Right renal cortex interstitium (tissue), 3 donors: ENCODE measurements around the gene ASPHD1. TPM values are rescaled to one million over a fixed set of nuclear protein-coding genes. Genes with fewer than 3 reads are reported as not detected.
A peak's percentile ranks its signal among the peaks of the same experiment; 100 is the strongest.
"Not testable (repeated sequence)": the region's sequence is repeated elsewhere in the genome, so short reads cannot be mapped to it uniquely, and the experiment has no call there.

Experiments used
- DNase-seq, 3 donors: peaks; one replicate each; pipeline ENCODE4 v3.0.0-alpha.2; 2013; ENCODE audit warnings: low read depth in 3 of 3, low spot score in 2 of 3
- polyA plus RNA-seq, 3 donors: library from polyadenylated mRNA; unstranded; fragments of 120-200 nt; gene quantifications; one replicate each; pipeline ENCODE4 v1.2.1, GENCODE V29; 2013; ENCODE audit not compliant: insufficient read length in 3 of 3

The ASPHD1 gene
- under 1 TPM; 0.52 to 0.87 (median 0.54) TPM for polyA plus RNA-seq

GRCh38 chr16:29900102-29900887 is at the start of gene ASPHD1:
TSS of gene ASPHD1 (plus strand) at chr16:29900488. CDS start at chr16:29900972, 484 bp downstream.
- peak in 2 of 3 donors; percentile 41 to 65 for DNase-seq

GRCh38 chr16:29850998-29851397 is 49.3 kb upstream of the ASPHD1 start:
- no peak for DNase-seq

- no peak for DNase-seq
These were observed 47.6 kb upstream of the ASPHD1 start for GRCh38 chr16:29852654-29853053.

GRCh38 chr16:29854520-29855100 is 45.7 kb upstream of the ASPHD1 start:
- no peak for DNase-seq

DNA sequence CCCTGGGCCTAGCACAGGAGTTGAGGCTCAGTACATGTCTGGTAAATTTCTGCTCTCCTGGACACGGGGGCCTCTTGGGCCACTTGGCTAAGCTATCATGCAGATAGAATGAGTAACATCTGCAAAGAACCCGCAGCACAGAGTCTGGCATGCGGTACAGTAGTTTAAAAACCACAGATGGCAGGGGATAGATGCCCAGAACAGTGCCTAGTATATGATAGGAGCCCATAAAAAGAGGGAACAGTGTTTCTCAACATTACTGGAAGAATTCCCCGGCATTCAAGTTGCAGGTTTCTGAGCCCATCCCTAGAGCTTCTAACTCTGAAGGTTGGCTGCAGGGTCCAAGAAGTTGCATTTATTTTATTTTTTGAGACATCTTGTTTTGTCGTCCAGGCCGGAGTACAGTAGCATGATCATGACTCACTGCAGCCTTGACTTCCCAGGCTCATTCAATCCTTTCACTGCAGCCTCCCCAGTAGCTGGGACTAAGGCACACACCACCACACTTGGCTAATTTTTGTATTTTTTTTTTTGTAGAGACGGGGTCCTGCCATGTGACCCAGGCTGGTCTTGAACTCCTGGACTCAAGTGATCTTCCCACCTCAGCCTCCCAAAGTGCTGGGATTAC is 43.0 kb upstream of the ASPHD1 start:
- DNase-seq, result no peak

DNA sequence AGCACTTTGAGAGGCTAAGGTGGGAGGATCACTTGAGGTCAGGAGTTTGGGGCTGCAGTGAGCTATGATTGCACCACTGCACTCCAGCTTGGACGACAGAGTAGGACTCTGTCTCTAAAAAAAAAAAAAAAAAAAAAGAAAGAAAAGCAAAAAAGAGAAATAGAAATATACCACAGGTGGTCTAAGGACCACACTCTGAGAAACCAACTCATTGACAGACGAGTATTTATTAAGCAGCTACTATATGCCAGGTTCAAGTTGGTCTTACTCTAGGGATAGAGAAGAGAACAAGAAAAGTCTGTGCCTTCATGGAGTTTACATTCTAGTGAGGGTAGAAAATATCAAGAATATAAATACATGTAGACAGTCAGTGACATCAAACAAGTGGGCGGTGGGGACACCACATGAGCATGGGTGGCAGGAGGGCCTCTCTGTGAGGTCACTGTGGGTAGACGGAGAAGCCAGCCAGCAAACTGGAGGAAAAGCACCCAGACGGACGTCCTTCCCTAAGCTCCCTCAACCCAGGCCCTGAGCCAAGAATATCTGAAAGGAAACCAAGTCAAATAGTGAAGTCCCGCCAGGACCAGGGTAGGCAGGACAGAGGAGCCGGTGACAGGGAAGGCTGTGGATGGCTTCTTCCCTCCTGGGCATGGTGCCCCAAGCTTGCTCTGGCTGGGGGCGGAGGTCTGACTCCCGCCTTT is 42.0 kb upstream of the ASPHD1 start:
- no peak for DNase-seq

GRCh38 chr16:29858974-29859373 is 41.3 kb upstream of the ASPHD1 start:
- DNase-seq, result no peak

- DNase-seq, result no peak
These were observed 40.1 kb upstream of the ASPHD1 start for GRCh38 chr16:29860218-29860617.

DNA sequence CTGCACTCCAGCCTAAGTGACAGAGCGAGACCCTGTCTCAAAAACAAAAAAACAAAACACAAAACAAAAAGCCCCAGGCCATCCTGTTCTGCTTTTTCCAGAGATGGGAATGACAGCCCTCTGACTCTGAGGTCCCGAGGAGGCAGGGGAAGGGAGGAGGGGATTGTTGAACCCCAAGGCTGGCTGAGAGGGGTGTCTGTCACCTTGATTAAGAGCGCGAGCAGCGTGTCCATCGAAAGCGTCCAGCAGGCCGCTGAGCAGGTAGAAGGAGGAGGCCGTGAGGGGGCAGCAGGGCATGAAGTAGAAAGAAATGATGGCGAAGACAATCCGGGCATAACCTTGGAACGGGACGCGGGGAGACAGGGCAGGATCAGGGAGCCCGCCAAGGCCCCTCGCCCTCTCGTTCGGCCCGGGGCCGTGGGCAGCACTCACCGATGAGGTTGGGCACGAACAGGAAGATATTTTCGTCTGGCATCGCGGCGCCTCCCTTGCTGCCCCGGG is 37.9 kb upstream of the ASPHD1 start:
- DNase-seq, result no peak

- DNase-seq, result peak; percentile 93 to 96 (median 95)
These were observed 37.2 kb upstream of the ASPHD1 start, which contains the start of gene CDIPT for GRCh38 chr16:29862884-29863668. TSS of gene CDIPT (minus strand) at chr16:29863226. CDS start at chr16:29862857, 369 bp downstream.

DNA sequence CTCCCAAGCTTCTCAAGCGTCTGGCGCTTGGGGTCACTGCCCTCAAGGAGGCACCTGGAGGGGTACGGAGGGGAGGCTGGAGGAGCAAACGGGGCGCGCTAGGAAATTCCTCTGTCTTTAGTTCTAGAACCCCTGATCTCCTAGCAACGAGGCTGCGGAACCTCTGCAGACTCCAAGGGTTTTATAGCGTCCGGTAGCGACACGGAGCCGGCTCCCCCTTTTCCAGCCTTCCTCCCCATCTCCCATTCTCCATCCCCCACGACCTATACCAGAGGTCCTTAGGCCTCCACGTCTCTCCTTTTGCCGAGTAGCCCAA is 36.7 kb upstream of the ASPHD1 start:
- DNase-seq, result no peak

DNA sequence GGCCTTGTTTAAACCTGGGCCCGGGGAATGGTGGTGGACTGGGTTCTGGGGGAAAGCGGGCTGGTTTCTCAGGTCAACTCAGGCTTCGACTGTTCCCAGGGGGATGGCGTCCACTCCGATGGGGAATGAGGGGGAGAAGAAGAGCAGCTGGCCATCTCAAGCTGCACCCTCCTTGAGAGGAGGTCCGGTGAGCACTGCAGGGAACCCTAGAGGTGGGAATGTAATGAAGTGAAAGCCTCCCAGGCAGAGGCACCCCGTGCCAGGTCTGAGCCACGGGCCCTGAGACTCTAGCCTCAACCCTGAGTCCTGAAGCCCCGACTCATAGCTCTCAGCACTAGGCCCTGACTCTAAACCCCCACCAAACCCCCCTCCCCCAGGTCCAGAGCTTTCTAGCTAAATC is 36.1 kb upstream of the ASPHD1 start:
- no peak for DNase-seq

DNA sequence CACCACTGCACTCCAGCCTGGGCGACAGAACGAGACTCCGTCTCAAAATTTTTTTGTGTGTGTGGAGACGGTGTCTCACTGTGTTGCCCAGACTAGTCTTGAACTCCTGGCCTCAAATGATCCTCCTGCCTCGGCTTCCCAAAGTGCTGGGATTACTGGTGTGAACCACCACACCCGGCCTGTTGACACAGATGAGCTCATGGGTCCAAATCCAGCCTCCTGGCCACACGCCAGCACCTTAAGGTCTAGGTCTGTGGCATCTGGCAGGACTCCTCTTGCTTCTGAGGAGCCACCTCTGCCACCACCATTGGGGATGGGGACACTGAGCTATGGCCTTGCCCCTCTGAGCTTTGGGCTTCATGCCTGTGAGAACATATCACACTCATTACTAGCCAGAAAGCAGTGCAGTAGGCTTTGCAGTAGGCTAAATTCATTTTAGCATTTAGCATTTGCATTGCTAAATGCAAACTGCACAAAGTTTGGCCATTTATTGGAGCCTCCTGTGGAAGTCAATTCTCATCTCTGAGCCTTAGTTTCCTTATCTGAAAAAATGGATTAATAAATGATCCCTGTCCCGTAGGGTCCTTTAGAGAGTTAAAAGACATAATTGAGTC is 31.8 kb upstream of the ASPHD1 start:
- DNase-seq, result no peak

GRCh38 chr16:29869067-29869466 is 31.2 kb upstream of the ASPHD1 start:
- DNase-seq, result not testable (repeated sequence)

DNA sequence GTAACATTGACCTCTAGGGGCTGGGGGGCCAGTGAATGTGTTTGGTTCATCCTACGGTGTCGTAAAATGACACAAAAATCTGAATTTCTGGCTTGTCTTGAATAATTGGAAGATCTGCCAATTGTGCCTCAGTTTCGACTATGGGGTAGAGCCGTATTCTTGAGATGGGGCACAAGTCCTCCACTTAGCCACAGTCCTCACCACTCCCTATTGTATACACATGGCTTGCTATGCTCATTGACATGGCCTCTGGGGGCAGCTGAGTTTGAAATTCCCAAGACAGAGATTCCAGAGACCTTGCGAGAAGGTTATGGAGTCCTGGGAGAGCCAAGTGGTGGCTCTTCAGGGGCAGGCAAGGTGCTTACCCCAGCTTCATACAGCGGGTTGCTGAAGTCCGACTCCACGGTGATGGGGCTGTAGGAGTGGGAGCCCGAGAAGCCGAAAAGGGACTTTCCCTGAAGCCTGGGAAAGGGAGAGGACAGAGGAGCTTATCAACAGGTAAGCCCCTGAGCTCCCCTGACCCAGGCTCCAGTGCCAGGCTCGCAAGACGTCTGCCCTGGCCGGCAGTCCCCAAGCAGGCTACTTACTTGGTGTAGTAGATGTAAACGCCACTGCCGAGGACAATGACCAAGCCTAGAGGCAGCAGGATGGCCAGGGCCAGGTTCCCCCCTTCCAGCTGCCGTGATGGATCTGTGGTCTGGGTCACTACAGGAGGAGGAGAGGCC is 28.3 kb upstream of the ASPHD1 start:
- no peak for DNase-seq

GRCh38 chr16:29873319-29873718 is 27.0 kb upstream of the ASPHD1 start:
- DNase-seq, result no peak

- no peak for DNase-seq
These were observed 25.1 kb upstream of the ASPHD1 start for GRCh38 chr16:29875206-29875605.

DNA sequence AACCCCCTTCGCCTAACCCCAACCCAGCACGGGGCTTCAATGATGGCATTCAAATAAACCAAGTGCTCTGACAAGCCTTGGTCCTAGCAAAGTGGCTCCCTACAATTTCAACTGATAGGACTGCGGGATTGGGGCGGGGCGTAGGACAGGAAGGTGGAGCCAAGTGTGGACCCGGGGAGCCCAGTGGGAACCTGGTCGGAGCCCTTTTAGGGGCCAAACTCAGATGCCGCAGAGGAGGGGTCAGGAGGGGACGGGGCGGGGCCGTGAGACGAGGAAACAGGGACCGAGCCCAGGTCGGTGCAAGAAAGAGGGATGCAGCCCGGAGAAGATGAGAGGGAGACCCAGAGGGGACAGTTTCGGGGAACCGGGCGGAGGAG is 24.1 kb upstream of the ASPHD1 start:
- DNase-seq, result no peak

- DNase-seq, result no peak
These were observed 23.6 kb upstream of the ASPHD1 start for GRCh38 chr16:29876594-29877249.
